Tibial nerve (tissue), 3 donors: Measurements from ENCODE around the gene PRPF18.

Experiments
- CTCF ChIP-seq, 5 experiments: fragments of 200-600 bp in 3 of 5; fragments of 450-650 bp in 2 of 5; sonication (generic) in 3 of 5; IDR thresholded peaks; one replicate each; pipeline ENCODE4 v1.5.1; 2016 to 2019; ENCODE audit warnings: antibody characterized with exemption in 5 of 5, mild to moderate bottlenecking in 3 of 5, moderate library complexity in 2 of 5
- POLR2A ChIP-seq, 2 donors: fragments of 450-650 bp; IDR thresholded peaks; one replicate each; pipeline ENCODE4 v1.6.1; 2017; ENCODE audit warnings: antibody characterized with exemption in 2 of 2, mild to moderate bottlenecking in 2 of 2, moderate library complexity in 2 of 2

GRCh38 chr10:13634207-13634606 is 47.4 kb downstream of the PRPF18 start:
- TF ChIP-seq CTCF (IDR thresholded peaks at IDR 0.05) (no peak), POLR2A (IDR thresholded peaks at IDR 0.05) (no peak)
